ENCODE data around the gene METTL26. TPM values are rescaled to one million over a fixed set of nuclear protein-coding genes. Genes with fewer than 3 reads are reported as not detected.
A peak's percentile ranks its signal among the peaks of the same experiment; 100 is the strongest.

The METTL26 gene
- total and polyA plus RNA-seq, 2 of the 4 experiments (the other 2 are of a cell fraction): 46.8 to 128 TPM

DNA sequence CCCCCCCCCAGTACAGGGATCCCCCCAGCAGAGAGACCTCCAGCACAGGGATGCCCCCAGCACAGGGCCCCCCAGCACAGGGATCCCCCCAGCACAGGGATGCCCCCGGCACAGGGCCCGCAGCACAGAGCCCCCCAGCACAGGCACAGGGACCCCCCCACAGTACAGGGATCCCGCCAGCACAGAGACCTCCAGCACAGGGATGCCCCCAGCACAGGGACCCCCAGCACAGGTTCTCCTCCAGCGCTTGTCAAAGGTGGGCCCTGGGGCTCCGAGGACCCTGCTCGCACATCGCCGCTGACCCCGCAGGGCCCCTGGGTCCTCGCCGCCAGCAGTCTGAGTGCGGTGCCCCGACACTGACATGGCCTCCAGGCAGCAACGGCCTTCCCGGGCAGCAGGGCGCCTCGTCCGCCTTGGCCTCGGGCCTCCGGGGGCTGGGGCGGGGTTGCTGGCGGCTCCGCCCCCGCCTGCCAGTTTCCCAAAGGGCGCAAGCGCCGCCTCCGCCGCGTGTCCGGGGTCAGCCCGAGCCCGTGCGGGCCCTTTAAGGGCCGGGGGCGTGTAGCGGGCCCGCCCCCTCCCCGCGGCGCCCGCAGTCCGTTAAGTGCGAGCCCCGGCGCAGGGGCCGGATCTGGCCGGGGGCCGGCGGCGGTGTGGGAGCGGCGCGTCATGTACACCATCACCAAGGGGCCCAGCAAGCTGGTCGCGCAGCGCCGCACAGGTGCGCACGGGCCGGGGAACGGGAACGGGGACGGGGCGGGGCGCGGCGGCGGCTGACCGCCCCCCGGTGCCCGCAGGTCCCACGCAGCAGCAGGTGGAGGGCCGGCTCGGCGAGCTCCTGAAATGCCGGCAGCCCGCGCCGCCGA, 5.5 kb upstream of the METTL26 start, which contains the start of gene MCRIP2 (continued):
- TF ChIP-seq NFE2L2 (IDR thresholded peaks at IDR 0.05; ENCODE audit: low read depth, low read length) (no peak), MAZ (IDR thresholded peaks at IDR 0.05; ENCODE audit: borderline replicate concordance, low read depth, low read length) (peak; percentile 76; the same call in 1 of the 2 replicates), MXI1 (IDR thresholded peaks at IDR 0.05; ENCODE audit: borderline replicate concordance, low read depth, low read length) (peak; percentile 73; the same call in 1 of the 2 replicates)

DNA sequence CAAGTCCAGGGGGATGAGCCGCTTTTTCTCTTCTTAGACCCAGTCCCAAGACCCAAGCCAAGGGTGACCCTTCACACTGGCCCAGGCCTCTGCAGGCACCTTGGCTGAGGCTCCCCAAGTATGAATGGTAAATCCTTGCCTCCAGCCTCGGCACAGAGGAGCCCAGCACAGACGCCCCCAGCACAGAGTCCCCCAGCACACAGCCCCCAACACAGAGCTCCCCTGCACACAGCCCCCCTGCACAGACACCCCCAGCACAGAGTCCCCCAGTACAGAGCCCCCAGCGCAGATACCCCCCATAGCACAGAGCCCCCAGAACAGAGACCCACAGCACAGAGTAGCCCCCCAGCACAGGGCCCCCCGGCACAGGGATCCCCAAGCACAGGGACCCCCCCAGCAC, 4.5 kb upstream of the METTL26 start:
- CTCF ChIA-PET: no interaction called here
- dilution Hi-C loops (cut with HindIII; ENCODE audit: low sequenced_read_pairs, unreplicated experiment): no loop called here
- no peak overlapping the region for H3K27ac ChIP-seq (ENCODE audit: insufficient read depth, low read length)
- no peak for TF ChIP-seq FOS (IDR thresholded peaks at IDR 0.05; ENCODE audit: low read depth, low read length)
- no peak for TF ChIP-seq MXI1 (IDR thresholded peaks at IDR 0.05; ENCODE audit: borderline replicate concordance, low read depth, low read length)
- TF ChIP-seq MAFK (IDR thresholded peaks at IDR 0.05; ENCODE audit: low read depth, low read length): no peak
- no peak for TF ChIP-seq CHD1 (IDR thresholded peaks at IDR 0.05; ENCODE audit: low read depth, low read length)
- TF ChIP-seq, protein P1, sequence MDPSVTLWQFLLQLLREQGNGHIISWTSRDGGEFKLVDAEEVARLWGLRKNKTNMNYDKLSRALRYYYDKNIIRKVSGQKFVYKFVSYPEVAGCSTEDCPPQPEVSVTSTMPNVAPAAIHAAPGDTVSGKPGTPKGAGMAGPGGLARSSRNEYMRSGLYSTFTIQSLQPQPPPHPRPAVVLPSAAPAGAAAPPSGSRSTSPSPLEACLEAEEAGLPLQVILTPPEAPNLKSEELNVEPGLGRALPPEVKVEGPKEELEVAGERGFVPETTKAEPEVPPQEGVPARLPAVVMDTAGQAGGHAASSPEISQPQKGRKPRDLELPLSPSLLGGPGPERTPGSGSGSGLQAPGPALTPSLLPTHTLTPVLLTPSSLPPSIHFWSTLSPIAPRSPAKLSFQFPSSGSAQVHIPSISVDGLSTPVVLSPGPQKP (IDR thresholded peaks at IDR 0.05; ENCODE audit: borderline replicate concordance, low read depth, low read length): no peak
- TF ChIP-seq, protein P2, sequence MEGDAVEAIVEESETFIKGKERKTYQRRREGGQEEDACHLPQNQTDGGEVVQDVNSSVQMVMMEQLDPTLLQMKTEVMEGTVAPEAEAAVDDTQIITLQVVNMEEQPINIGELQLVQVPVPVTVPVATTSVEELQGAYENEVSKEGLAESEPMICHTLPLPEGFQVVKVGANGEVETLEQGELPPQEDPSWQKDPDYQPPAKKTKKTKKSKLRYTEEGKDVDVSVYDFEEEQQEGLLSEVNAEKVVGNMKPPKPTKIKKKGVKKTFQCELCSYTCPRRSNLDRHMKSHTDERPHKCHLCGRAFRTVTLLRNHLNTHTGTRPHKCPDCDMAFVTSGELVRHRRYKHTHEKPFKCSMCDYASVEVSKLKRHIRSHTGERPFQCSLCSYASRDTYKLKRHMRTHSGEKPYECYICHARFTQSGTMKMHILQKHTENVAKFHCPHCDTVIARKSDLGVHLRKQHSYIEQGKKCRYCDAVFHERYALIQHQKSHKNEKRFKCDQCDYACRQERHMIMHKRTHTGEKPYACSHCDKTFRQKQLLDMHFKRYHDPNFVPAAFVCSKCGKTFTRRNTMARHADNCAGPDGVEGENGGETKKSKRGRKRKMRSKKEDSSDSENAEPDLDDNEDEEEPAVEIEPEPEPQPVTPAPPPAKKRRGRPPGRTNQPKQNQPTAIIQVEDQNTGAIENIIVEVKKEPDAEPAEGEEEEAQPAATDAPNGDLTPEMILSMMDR (conservative IDR thresholded peaks at IDR 0.05; ENCODE audit: low read depth, low read length): no peak
- no peak for TF ChIP-seq SMC3 (IDR thresholded peaks at IDR 0.05; ENCODE audit: low read depth, low read length)
- TF ChIP-seq, protein P3, sequence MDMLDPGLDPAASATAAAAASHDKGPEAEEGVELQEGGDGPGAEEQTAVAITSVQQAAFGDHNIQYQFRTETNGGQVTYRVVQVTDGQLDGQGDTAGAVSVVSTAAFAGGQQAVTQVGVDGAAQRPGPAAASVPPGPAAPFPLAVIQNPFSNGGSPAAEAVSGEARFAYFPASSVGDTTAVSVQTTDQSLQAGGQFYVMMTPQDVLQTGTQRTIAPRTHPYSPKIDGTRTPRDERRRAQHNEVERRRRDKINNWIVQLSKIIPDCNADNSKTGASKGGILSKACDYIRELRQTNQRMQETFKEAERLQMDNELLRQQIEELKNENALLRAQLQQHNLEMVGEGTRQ (IDR thresholded peaks at IDR 0.05; ENCODE audit: low read depth, low read length): no peak
- no peak for TF ChIP-seq RFX5 (IDR thresholded peaks at IDR 0.05; ENCODE audit: low read depth, low read length)
- no peak for TF ChIP-seq POLR2A (IDR thresholded peaks at IDR 0.05; ENCODE audit: low read depth, low read length)

More for the DNA sequence above, 4.5 kb upstream of the METTL26 start:
- DNase-seq: no peak
- Histone ChIP-seq H2AK5ac (ENCODE audit: low read depth, low read length) (no peak overlapping the region), H3K4me1 (ENCODE audit: control insufficient read depth, insufficient read depth, low read length) (peaks cover 11% of the 10 kb centered on the region), H3K56ac (ENCODE audit: extremely low read depth, insufficient read depth, low read length) (no peak overlapping the region), H2AK9ac (replicated peaks; ENCODE audit: low read depth, low read length, poor library complexity) (peak overlapping the region; percentile 23), H4K8ac (ENCODE audit: low read depth in 2 of 2, low read length in 2 of 2) (no peak overlapping the region), H4K5ac (ENCODE audit: low read depth, low read length) (no peak overlapping the region), H2AFZ (replicated peaks; ENCODE audit: low read length, poor library complexity) (no peak overlapping the region), H4K20me1 (ENCODE audit: insufficient read depth, low read length) (peaks cover 4% of the 10 kb centered on the region), H3K4ac (ENCODE audit: low read depth, low read length) (no peak overlapping the region), H2BK20ac (ENCODE audit: low read depth, low read length) (no peak overlapping the region), H3K9me3 (ENCODE audit: control insufficient read depth, insufficient read depth, low read length) (no peaks in the 10 kb centered on the region), H3K14ac (replicated peaks; ENCODE audit: low read depth, low read length) (no peak overlapping the region), H3K18ac (ENCODE audit: low read depth, low read length) (no peak overlapping the region), H3K79me1 (ENCODE audit: low read depth in 1 of 2, low read length in 2 of 2) (peaks cover 3 to 25% of the 10 kb centered on the region in 2 experiments; a peak in 2 of 4 replicates), H3K9ac (ENCODE audit: low read depth, low read length) (no peak overlapping the region), H3K9me1 (ENCODE audit: insufficient read depth, low read length) (peaks cover 11% of the 10 kb centered on the region; the same call in 1 of the 2 replicates), H2BK15ac (ENCODE audit: low read depth, low read length) (no peak overlapping the region), H3K27me3 (ENCODE audit: control insufficient read depth, insufficient read depth, low read length) (no peaks in the 10 kb centered on the region), H2BK5ac (ENCODE audit: low read depth, low read length, poor library complexity, severe bottlenecking) (no peak overlapping the region), H3K36me3 (ENCODE audit: control insufficient read depth, insufficient read depth, low read length) (no peaks in the 10 kb centered on the region), H4K91ac (ENCODE audit: insufficient read depth, low read depth, low read length) (no peak overlapping the region), H3K4me3 (ENCODE audit: insufficient read depth, low read depth, low read length) (no peak overlapping the region), H2BK120ac (ENCODE audit: low read depth, low read length) (no peak overlapping the region), H3K23ac (ENCODE audit: low read depth, low read length) (no peak overlapping the region), H3K4me2 (ENCODE audit: low read depth, low read length) (no peak overlapping the region; the same call in 1 of the 2 replicates)
- no TSS peak for BruUV-seq (replicated peaks)
- in situ Hi-C loops (cut with MboI; ENCODE audit: low sequenced_read_pairs) (loop anchor here (10.0 kb wide), 1 partner anchor 246 kb away; the partner anchor contains the start of gene NME4), intact Hi-C loops (cut with micrococcal nuclease) (no loop called here)
- POLR2A ChIA-PET (ENCODE audit: unreplicated experiment): no interaction called here
- WGBS, 2 experiments (ENCODE audit: extremely low coverage in 2 of 2, insufficient read length in 1 of 2): no CpG with 5 or more reads among the region's 5 CpGs
- ATAC-seq (ENCODE audit: low read depth): no peak

Data from IMR-90 (cell line).